Fibroblast of pulmonary artery (primary cell): ENCODE results near the gene CUBN.
A peak's percentile ranks its signal among the peaks of the same experiment; 100 is the strongest.

Experiments used
- DNase-seq: peaks from one replicate; pipeline ENCODE4 v3.0.0-alpha.2; 2010; ENCODE audit warnings: low read depth
- H3K4me3 ChIP-seq: replicated peaks from 2 replicates; pipeline ENCODE4 v1.5.1; 2011; ENCODE audit warnings: low read depth, mild to moderate bottlenecking, control low read depth, low read length, moderate library complexity
- TF ChIP-seq, protein P1 (sequence below): IDR thresholded peaks from 2 replicates; pipeline ENCODE4 v1.5.1; 2011; ENCODE audit warnings: mild to moderate bottlenecking, control low read depth, low read length, inconsistent platforms; ENCODE audit errors: missing control alignments

The CUBN gene

DNA sequence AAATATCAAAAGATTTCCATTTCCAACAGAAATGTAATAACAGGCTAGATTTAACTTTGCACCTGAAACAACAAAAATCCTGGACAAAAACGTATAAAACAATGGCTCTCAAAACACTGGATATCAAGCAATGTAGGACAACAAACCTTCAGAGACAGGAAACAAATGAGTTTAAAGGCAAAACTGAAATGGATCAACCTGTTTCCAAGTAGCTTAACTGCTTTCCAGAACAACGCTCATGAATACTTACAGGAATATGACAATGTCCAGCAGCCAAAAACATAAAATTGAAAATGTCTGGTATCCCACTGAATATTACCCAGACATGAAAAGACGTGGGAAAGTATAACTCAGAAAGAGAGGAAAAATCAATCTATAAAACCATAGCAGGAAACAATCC, 62.8 kb downstream of the CUBN start:
- no peak overlapping the region for H3K4me3 ChIP-seq
- TF ChIP-seq, protein P1, sequence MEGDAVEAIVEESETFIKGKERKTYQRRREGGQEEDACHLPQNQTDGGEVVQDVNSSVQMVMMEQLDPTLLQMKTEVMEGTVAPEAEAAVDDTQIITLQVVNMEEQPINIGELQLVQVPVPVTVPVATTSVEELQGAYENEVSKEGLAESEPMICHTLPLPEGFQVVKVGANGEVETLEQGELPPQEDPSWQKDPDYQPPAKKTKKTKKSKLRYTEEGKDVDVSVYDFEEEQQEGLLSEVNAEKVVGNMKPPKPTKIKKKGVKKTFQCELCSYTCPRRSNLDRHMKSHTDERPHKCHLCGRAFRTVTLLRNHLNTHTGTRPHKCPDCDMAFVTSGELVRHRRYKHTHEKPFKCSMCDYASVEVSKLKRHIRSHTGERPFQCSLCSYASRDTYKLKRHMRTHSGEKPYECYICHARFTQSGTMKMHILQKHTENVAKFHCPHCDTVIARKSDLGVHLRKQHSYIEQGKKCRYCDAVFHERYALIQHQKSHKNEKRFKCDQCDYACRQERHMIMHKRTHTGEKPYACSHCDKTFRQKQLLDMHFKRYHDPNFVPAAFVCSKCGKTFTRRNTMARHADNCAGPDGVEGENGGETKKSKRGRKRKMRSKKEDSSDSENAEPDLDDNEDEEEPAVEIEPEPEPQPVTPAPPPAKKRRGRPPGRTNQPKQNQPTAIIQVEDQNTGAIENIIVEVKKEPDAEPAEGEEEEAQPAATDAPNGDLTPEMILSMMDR, result no peak
- DNase-seq, result no peak

DNA sequence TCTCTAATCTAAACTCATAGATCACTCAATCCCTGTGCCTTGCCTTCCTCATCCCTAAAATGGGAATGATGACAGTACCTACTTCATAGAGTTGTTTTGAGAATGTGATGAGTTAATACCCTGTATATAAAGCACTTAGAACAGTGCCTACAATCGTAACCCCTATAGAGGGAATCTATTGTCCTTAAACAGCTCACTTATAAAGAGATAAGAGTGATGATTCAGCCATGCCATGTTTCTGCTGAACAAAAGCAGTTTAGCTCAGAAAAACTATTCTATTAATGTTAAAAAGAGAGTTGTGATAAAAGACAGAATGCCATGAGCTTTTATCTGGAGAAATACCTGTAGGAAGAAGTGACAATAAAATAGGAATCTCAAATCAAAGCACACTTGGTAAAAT, 63.6 kb downstream of the CUBN start:
- peak; percentile 42 for DNase-seq
- no peak overlapping the region for H3K4me3 ChIP-seq
- TF ChIP-seq, protein P1, result no peak

GRCh38 chr10:17065273-17065672, 64.3 kb downstream of the CUBN start:
- no peak for DNase-seq
- H3K4me3 ChIP-seq, result no peak overlapping the region
- TF ChIP-seq, protein P1, result no peak

DNA sequence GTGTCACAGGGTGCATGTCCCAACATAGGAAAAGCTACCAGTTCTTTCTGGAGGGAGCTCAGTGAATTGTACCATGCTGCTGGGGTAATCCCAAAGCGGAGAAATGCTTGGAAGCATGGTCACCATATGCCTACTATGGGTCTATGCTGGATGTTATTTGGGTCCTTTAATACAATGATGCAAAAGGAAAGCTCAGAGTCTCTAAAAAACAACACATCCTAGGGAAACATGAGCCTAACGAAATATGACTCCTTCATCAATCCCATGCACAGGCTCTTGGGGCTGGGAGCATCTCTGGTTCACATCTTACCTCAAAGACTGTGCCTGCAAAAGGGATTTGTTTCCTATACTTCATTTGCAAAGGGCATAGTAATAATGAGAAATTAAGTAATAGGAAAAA, 65.2 kb downstream of the CUBN start:
- DNase-seq, result no peak
- TF ChIP-seq, protein P1, result no peak
- no peak overlapping the region for H3K4me3 ChIP-seq

- no peak overlapping the region for H3K4me3 ChIP-seq
- DNase-seq, result peak; percentile 75
- TF ChIP-seq, protein P1, result no peak
Measured at GRCh38 chr10:17062955-17063484, 66.6 kb downstream of the CUBN start.

- no peak overlapping the region for H3K4me3 ChIP-seq
- TF ChIP-seq, protein P1, result no peak
- DNase-seq, result peak; percentile 81
Measured at GRCh38 chr10:17062493-17062892, 67.1 kb downstream of the CUBN start.

GRCh38 chr10:17062009-17062408, 67.6 kb downstream of the CUBN start:
- H3K4me3 ChIP-seq, result no peak overlapping the region
- TF ChIP-seq, protein P1, result no peak
- DNase-seq, result peak; percentile 78
